ENCODE results near the gene ECT2L. TPM values are rescaled to one million over a fixed set of nuclear protein-coding genes. Genes with fewer than 3 reads are reported as not detected.

Gene ECT2L
- total and polyA plus RNA-seq, 2 of the 4 experiments (the other 2 are of a cell fraction) = not detected

DNA sequence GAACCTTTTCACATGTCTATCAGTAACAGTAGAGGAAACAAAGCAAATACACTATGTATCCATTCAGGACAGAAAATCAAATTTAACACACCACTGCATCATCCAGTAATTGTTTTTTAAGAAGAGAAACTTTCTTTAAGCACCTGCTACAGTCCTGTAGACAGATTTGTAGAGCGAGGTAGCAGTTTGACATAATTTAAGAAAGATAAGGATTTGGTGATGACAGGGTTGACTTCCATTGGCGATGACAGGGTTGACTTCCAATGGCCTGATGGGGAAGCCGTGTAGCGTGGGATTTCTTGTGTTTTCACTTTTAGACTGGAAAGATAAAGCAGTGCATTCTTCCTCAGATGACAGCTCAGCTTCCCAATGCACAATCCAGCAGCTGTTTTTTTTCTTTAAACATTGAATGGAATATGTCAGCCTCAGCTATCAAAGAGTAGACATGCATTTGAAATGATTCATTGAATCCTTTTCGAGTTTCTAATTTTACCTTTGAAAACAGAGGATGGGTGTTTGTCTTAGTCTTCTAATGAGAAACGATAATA lies 68.5 kb downstream of the ECT2L start:
- peak overlapping the region; percentile 67 for H3K4me2 ChIP-seq (ENCODE audit: low read depth, low read length)
- dilution Hi-C loops (cut with HindIII; ENCODE audit: low sequenced_read_pairs, unreplicated experiment) (no loop called here), in situ Hi-C loops (cut with MboI; ENCODE audit: low sequenced_read_pairs) (no loop called here), intact Hi-C loops (cut with micrococcal nuclease) (no loop called here)
- no peak overlapping the region for H3K23ac ChIP-seq (ENCODE audit: low read depth, low read length)
- peak; percentile 42 for ATAC-seq (ENCODE audit: low read depth)
- ChIA-PET POLR2A (ENCODE audit: unreplicated experiment) (no interaction called here), CTCF (no interaction called here)
- no peak overlapping the region for H3K27ac ChIP-seq (ENCODE audit: insufficient read depth, low read length)
- H3K4ac ChIP-seq (ENCODE audit: low read depth, low read length) = no peak overlapping the region
- H3K18ac ChIP-seq (ENCODE audit: low read depth, low read length) = no peak overlapping the region
- peak; percentile 13 for DNase-seq
- H3K4me3 ChIP-seq (ENCODE audit: insufficient read depth, low read depth, low read length) = no peak overlapping the region
- no peak overlapping the region for H4K5ac ChIP-seq (ENCODE audit: low read depth, low read length)
- H3K79me1 ChIP-seq (ENCODE audit: low read depth in 1 of 2, low read length in 2 of 2) = no peaks in the 10 kb centered on the region
- no TSS peak for BruUV-seq (replicated peaks)
- H3K56ac ChIP-seq (ENCODE audit: extremely low read depth, insufficient read depth, low read length) = no peak overlapping the region
- no peak overlapping the region for H3K9ac ChIP-seq (ENCODE audit: low read depth, low read length)
- no peaks in the 10 kb centered on the region for H4K20me1 ChIP-seq (ENCODE audit: insufficient read depth, low read length)
- no peaks in the 10 kb centered on the region for H3K4me1 ChIP-seq (ENCODE audit: control insufficient read depth, insufficient read depth, low read length)
- WGBS, 2 experiments (ENCODE audit: extremely low coverage in 2 of 2, insufficient read length in 1 of 2) = 41% methylated on average over 2 of the region's 6 CpGs; no CpG with 5 or more reads in 1 of the 2 experiments
- no peak overlapping the region for H2AK5ac ChIP-seq (ENCODE audit: low read depth, low read length)
- TF ChIP-seq CTCF (conservative IDR thresholded peaks at IDR 0.05; ENCODE audit: low read depth, low read length) (no peak), CEBPB (IDR thresholded peaks at IDR 0.05; ENCODE audit: low read depth, low read length) (no peak), POLR2A (IDR thresholded peaks at IDR 0.05; ENCODE audit: low read depth, low read length) (no peak), CHD1 (IDR thresholded peaks at IDR 0.05; ENCODE audit: low read depth, low read length) (no peak), RFX5 (IDR thresholded peaks at IDR 0.05; ENCODE audit: low read depth, low read length) (no peak), NFE2L2 (IDR thresholded peaks at IDR 0.05; ENCODE audit: low read depth, low read length) (no peak), MAZ (IDR thresholded peaks at IDR 0.05; ENCODE audit: borderline replicate concordance, low read depth, low read length) (no peak), RCOR1 (IDR thresholded peaks at IDR 0.05; ENCODE audit: insufficient replicate concordance, low read length) (no peak), BHLHE40 (IDR thresholded peaks at IDR 0.05; ENCODE audit: low read depth, low read length) (no peak), FOS (IDR thresholded peaks at IDR 0.05; ENCODE audit: low read depth, low read length) (no peak), SMC3 (IDR thresholded peaks at IDR 0.05; ENCODE audit: low read depth, low read length) (no peak), MXI1 (IDR thresholded peaks at IDR 0.05; ENCODE audit: borderline replicate concordance, low read depth, low read length) (no peak), RAD21 (IDR thresholded peaks at IDR 0.05; ENCODE audit: low read length) (no peak), MAFK (IDR thresholded peaks at IDR 0.05; ENCODE audit: low read depth, low read length) (no peak)
- TF ChIP-seq, protein P1, sequence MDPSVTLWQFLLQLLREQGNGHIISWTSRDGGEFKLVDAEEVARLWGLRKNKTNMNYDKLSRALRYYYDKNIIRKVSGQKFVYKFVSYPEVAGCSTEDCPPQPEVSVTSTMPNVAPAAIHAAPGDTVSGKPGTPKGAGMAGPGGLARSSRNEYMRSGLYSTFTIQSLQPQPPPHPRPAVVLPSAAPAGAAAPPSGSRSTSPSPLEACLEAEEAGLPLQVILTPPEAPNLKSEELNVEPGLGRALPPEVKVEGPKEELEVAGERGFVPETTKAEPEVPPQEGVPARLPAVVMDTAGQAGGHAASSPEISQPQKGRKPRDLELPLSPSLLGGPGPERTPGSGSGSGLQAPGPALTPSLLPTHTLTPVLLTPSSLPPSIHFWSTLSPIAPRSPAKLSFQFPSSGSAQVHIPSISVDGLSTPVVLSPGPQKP (IDR thresholded peaks at IDR 0.05; ENCODE audit: borderline replicate concordance, low read depth, low read length) = no peak
- TF ChIP-seq, protein P2, sequence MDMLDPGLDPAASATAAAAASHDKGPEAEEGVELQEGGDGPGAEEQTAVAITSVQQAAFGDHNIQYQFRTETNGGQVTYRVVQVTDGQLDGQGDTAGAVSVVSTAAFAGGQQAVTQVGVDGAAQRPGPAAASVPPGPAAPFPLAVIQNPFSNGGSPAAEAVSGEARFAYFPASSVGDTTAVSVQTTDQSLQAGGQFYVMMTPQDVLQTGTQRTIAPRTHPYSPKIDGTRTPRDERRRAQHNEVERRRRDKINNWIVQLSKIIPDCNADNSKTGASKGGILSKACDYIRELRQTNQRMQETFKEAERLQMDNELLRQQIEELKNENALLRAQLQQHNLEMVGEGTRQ (IDR thresholded peaks at IDR 0.05; ENCODE audit: low read depth, low read length) = no peak
- H2AFZ ChIP-seq (replicated peaks; ENCODE audit: low read length, poor library complexity) = no peak overlapping the region
- H2BK5ac ChIP-seq (ENCODE audit: low read depth, low read length, poor library complexity, severe bottlenecking) = no peak overlapping the region
- no peaks in the 10 kb centered on the region for H3K36me3 ChIP-seq (ENCODE audit: control insufficient read depth, insufficient read depth, low read length)
- no peak overlapping the region for H4K91ac ChIP-seq (ENCODE audit: insufficient read depth, low read depth, low read length)
- no peaks in the 10 kb centered on the region for H3K9me3 ChIP-seq (ENCODE audit: control insufficient read depth, insufficient read depth, low read length)
- H2BK120ac ChIP-seq (ENCODE audit: low read depth, low read length) = no peak overlapping the region
- no peak overlapping the region for H3K14ac ChIP-seq (replicated peaks; ENCODE audit: low read depth, low read length)
- H3K9me1 ChIP-seq (ENCODE audit: insufficient read depth, low read length) = no peaks in the 10 kb centered on the region
- no peak overlapping the region for H2AK9ac ChIP-seq (replicated peaks; ENCODE audit: low read depth, low read length, poor library complexity)
- peaks cover 1% of the 10 kb centered on the region for H3K27me3 ChIP-seq (ENCODE audit: control insufficient read depth, insufficient read depth, low read length)
- no peak overlapping the region for H4K8ac ChIP-seq (ENCODE audit: low read depth in 2 of 2, low read length in 2 of 2)
- H2BK20ac ChIP-seq (ENCODE audit: low read depth, low read length) = no peak overlapping the region
- H2BK15ac ChIP-seq (ENCODE audit: low read depth, low read length) = no peak overlapping the region
